BLaER1 treated with 17β-estradiol and CSF1 and Interleukin-3, amounts not matched to agents 10 nM and 100 nM (cell line): Measurements from ENCODE around the gene PTPRD.
A peak's percentile ranks its signal among the peaks of the same experiment; 100 is the strongest.

Source experiments
- H3K27ac ChIP-seq, 11 experiments: shearing (Covaris generic); formaldehyde crosslinking; 2 replicates each; pipeline ENCODE4 v1.8.1; 2022
- H3K27me3 ChIP-seq, 11 experiments: shearing (Covaris generic); formaldehyde crosslinking; 2 replicates each; pipeline ENCODE4 v1.8.1; 2022
- H3K36me3 ChIP-seq, 11 experiments: shearing (Covaris generic); formaldehyde crosslinking; 2 replicates each; pipeline ENCODE4 v1.8.1; 2022
- H3K4me1 ChIP-seq, 10 experiments: shearing (Covaris generic); formaldehyde crosslinking; 2 replicates each; pipeline ENCODE4 v1.8.1; 2022
- H3K4me2 ChIP-seq, 11 experiments: shearing (Covaris generic); formaldehyde crosslinking; 2 replicates each; pipeline ENCODE4 v1.8.1; 2022
- H3K4me3 ChIP-seq, 10 experiments: shearing (Covaris generic); formaldehyde crosslinking; 2 replicates each; pipeline ENCODE4 v1.8.1; 2022
- H3K9ac ChIP-seq, 11 experiments: shearing (Covaris generic); formaldehyde crosslinking; 2 replicates each; pipeline ENCODE4 v1.8.1; 2022
- H3K9me3 ChIP-seq, 11 experiments: shearing (Covaris generic); formaldehyde crosslinking; replicated peaks in 1 of 11; 2 replicates each; pipeline ENCODE4 v1.8.1; 2022
- H4K20me1 ChIP-seq, 11 experiments: shearing (Covaris generic); formaldehyde crosslinking; 2 replicates each; pipeline ENCODE4 v1.8.1; 2022
- Cebpa-rat ChIP-seq, 11 experiments: shearing (Covaris generic); IDR thresholded peaks; 2 replicates each; pipeline ENCODE4 v1.8.1; 2022

The PTPRD gene

GRCh38 chr9:8652255-8652654, 1960.5 kb downstream of the PTPRD start:
- H4K20me1 ChIP-seq, result peaks cover 0 to 7% (median 0%) of the 10 kb centered on the region in 11 experiments; a peak in 3 of 22 replicates
- H3K27me3 ChIP-seq, result peaks cover 0 to 69% (median 0%) of the 10 kb centered on the region in 11 experiments; a peak in 8 of 22 replicates
- H3K27ac ChIP-seq, result no peak overlapping the region
- peaks cover 0 to 3% (median 0%) of the 10 kb centered on the region in 11 experiments; a peak in 5 of 22 replicates for H3K9me3 ChIP-seq
- peaks cover 18 to 38% (median 28%) of the 10 kb centered on the region in 10 experiments for H3K4me1 ChIP-seq
- no peak overlapping the region for H3K4me2 ChIP-seq
- TF ChIP-seq Cebpa-rat (IDR thresholded peaks at IDR 0.05), result no peak
- no peak overlapping the region for H3K4me3 ChIP-seq
- no peak overlapping the region for H3K9ac ChIP-seq
- no peaks in the 10 kb centered on the region for H3K36me3 ChIP-seq

- TF ChIP-seq Cebpa-rat (IDR thresholded peaks at IDR 0.05), result no peak
- peaks cover 0 to 72% (median 0%) of the 10 kb centered on the region in 11 experiments; a peak in 8 of 22 replicates for H3K27me3 ChIP-seq
- H3K4me3 ChIP-seq, result no peak overlapping the region
- no peak overlapping the region for H3K9ac ChIP-seq
- no peaks in the 10 kb centered on the region for H3K36me3 ChIP-seq
- H3K4me2 ChIP-seq, result no peak overlapping the region
- peaks cover 18 to 38% (median 28%) of the 10 kb centered on the region in 10 experiments for H3K4me1 ChIP-seq
- H3K27ac ChIP-seq, result no peak overlapping the region
- no peaks in the 10 kb centered on the region for H3K9me3 ChIP-seq
- peaks cover 0 to 7% (median 0%) of the 10 kb centered on the region in 11 experiments; a peak in 3 of 22 replicates for H4K20me1 ChIP-seq
Measured at GRCh38 chr9:8651846-8652215, 1961.0 kb downstream of the PTPRD start.

GRCh38 chr9:8651070-8651845, 1961.5 kb downstream of the PTPRD start:
- no peak for TF ChIP-seq Cebpa-rat (IDR thresholded peaks at IDR 0.05)
- peaks cover 18 to 38% (median 28%) of the 10 kb centered on the region in 10 experiments for H3K4me1 ChIP-seq
- no peak overlapping the region for H3K9ac ChIP-seq
- H3K27me3 ChIP-seq, result peaks cover 0 to 72% (median 0%) of the 10 kb centered on the region in 11 experiments; a peak in 8 of 22 replicates
- peak overlapping the region in 4 of 11 experiments; percentile 6 to 51 (median 32); a peak in 4 of 22 replicates for H3K4me2 ChIP-seq
- peaks cover 0 to 7% (median 0%) of the 10 kb centered on the region in 11 experiments; a peak in 3 of 22 replicates for H4K20me1 ChIP-seq
- H3K9me3 ChIP-seq, result no peaks in the 10 kb centered on the region
- H3K27ac ChIP-seq, result no peak overlapping the region
- no peaks in the 10 kb centered on the region for H3K36me3 ChIP-seq
- no peak overlapping the region for H3K4me3 ChIP-seq

GRCh38 chr9:8649807-8650206, 1963.0 kb downstream of the PTPRD start:
- Histone ChIP-seq H3K27me3 (peaks cover 0 to 79% (median 0%) of the 10 kb centered on the region in 11 experiments; a peak in 8 of 22 replicates), H3K4me3 (no peak overlapping the region), H3K4me1 (peaks cover 16 to 38% (median 28%) of the 10 kb centered on the region in 10 experiments), H3K27ac (no peak overlapping the region), H4K20me1 (peaks cover 0 to 7% (median 0%) of the 10 kb centered on the region in 11 experiments; a peak in 3 of 22 replicates), H3K4me2 (peak overlapping the region in 9 of 11 experiments; percentile 29 to 37 (median 32); a peak in 12 of 22 replicates), H3K36me3 (no peaks in the 10 kb centered on the region), H3K9me3 (peaks cover 0 to 1% (median 0%) of the 10 kb centered on the region in 11 experiments; a peak in 5 of 22 replicates), H3K9ac (no peak overlapping the region)
- no peak for TF ChIP-seq Cebpa-rat (IDR thresholded peaks at IDR 0.05)

DNA sequence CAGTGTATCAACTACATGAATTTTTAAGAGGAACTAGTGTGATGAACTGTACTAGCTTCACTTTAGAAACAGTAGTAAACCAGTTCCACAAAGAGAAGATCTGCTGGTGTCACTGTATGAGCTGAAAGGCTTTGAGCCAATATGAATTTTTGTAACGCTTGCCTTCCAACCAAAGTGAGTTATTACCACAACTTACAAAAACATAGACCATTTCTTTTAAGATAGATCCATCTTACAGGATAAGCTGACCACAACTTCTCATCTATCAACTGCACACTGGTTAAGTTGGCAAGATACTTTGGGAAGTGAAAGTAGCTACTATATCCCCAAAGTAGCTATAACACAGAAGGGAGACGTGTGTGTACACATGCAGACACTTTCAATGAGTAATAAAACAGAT, 1963.6 kb downstream of the PTPRD start:
- Histone ChIP-seq H3K9ac (no peak overlapping the region), H3K4me1 (peaks cover 16 to 37% (median 26%) of the 10 kb centered on the region in 10 experiments), H3K9me3 (peaks cover 0 to 8% (median 6%) of the 10 kb centered on the region in 11 experiments; a peak in 16 of 22 replicates), H3K4me3 (no peak overlapping the region), H3K4me2 (peak overlapping the region; percentile 40 to 76 (median 55); a peak in 19 of 22 replicates), H3K27me3 (peaks cover 0 to 85% (median 0%) of the 10 kb centered on the region in 11 experiments; a peak in 8 of 22 replicates), H3K36me3 (no peaks in the 10 kb centered on the region), H4K20me1 (peaks cover 0 to 13% (median 0%) of the 10 kb centered on the region in 11 experiments; a peak in 4 of 22 replicates), H3K27ac (peak overlapping the region in 2 of 11 experiments; percentile 2 to 41; a peak in 3 of 22 replicates)
- no peak for TF ChIP-seq Cebpa-rat (IDR thresholded peaks at IDR 0.05)

GRCh38 chr9:8648271-8648845, 1964.4 kb downstream of the PTPRD start:
- no peak overlapping the region for H3K9ac ChIP-seq
- H3K4me2 ChIP-seq, result peak overlapping the region; percentile 40 to 76 (median 55); a peak in 19 of 22 replicates
- no peaks in the 10 kb centered on the region for H3K36me3 ChIP-seq
- no peak for TF ChIP-seq Cebpa-rat (IDR thresholded peaks at IDR 0.05)
- H3K4me1 ChIP-seq, result peaks cover 15 to 36% (median 20%) of the 10 kb centered on the region in 10 experiments
- peak overlapping the region in 1 of 11 experiments; percentile 2; a peak in 1 of 22 replicates for H3K27ac ChIP-seq
- no peak overlapping the region for H3K4me3 ChIP-seq
- H3K9me3 ChIP-seq, result peaks cover 0 to 16% (median 12%) of the 10 kb centered on the region in 11 experiments; a peak in 16 of 22 replicates
- peaks cover 0 to 13% (median 0%) of the 10 kb centered on the region in 11 experiments; a peak in 4 of 22 replicates for H4K20me1 ChIP-seq
- H3K27me3 ChIP-seq, result peaks cover 0 to 85% (median 0%) of the 10 kb centered on the region in 11 experiments; a peak in 8 of 22 replicates

GRCh38 chr9:8647824-8648223, 1965.0 kb downstream of the PTPRD start:
- H3K27ac ChIP-seq, result no peak overlapping the region
- no peak for TF ChIP-seq Cebpa-rat (IDR thresholded peaks at IDR 0.05)
- peaks cover 14 to 36% (median 19%) of the 10 kb centered on the region in 10 experiments for H3K4me1 ChIP-seq
- no peak overlapping the region for H3K9ac ChIP-seq
- peak overlapping the region in 4 of 11 experiments; percentile 40 to 66 (median 60); a peak in 3 of 22 replicates for H3K4me2 ChIP-seq
- H3K27me3 ChIP-seq, result peaks cover 0 to 85% (median 0%) of the 10 kb centered on the region in 11 experiments; a peak in 8 of 22 replicates
- peaks cover 0 to 16% (median 12%) of the 10 kb centered on the region in 11 experiments; a peak in 16 of 22 replicates for H3K9me3 ChIP-seq
- no peak overlapping the region for H3K4me3 ChIP-seq
- H4K20me1 ChIP-seq, result peaks cover 0 to 13% (median 0%) of the 10 kb centered on the region in 11 experiments; a peak in 4 of 22 replicates
- H3K36me3 ChIP-seq, result no peaks in the 10 kb centered on the region

DNA sequence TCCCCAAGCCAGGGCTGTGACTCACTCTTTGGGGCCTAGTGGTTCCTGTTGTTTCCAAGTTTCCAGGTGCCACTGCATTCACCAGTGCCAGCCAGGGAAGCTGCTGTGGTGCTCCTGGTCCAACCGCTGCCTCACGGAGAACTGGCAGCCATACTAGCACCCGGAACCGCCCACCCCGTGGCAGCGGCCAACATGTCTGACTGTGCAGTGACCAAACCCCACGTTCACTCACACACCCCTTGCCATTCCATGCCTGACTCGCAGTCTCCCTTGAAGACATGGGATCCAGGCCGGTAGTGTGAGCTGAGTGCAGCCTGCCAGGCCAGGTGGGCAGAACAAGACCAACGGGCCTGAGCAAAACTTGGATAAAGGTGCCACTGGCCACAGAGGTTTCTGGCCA, 1968.2 kb downstream of the PTPRD start:
- Histone ChIP-seq H4K20me1 (peaks cover 0 to 13% (median 0%) of the 10 kb centered on the region in 11 experiments; a peak in 4 of 22 replicates), H3K4me1 (peaks cover 10 to 22% (median 13%) of the 10 kb centered on the region in 10 experiments), H3K9ac (no peak overlapping the region), H3K27ac (no peak overlapping the region), H3K4me3 (no peak overlapping the region), H3K4me2 (no peak overlapping the region), H3K27me3 (peaks cover 0 to 74% (median 0%) of the 10 kb centered on the region in 11 experiments; a peak in 6 of 22 replicates), H3K9me3 (peaks cover 0 to 16% (median 12%) of the 10 kb centered on the region in 11 experiments; a peak in 16 of 22 replicates), H3K36me3 (no peaks in the 10 kb centered on the region)
- no peak for TF ChIP-seq Cebpa-rat (IDR thresholded peaks at IDR 0.05)
